HG02759 (cell line): ENCODE results near the gene PDE4D.
A peak's percentile ranks its signal among the peaks of the same experiment; 100 is the strongest.

Source experiments
- ATAC-seq: cut with Tn5 transposase; IDR thresholded peaks from one replicate; pipeline ENCODE4 v1.9.1; 2021; ENCODE audit warnings: mild to moderate bottlenecking, moderate library complexity; ENCODE audit not compliant: unreplicated experiment

The PDE4D gene

DNA sequence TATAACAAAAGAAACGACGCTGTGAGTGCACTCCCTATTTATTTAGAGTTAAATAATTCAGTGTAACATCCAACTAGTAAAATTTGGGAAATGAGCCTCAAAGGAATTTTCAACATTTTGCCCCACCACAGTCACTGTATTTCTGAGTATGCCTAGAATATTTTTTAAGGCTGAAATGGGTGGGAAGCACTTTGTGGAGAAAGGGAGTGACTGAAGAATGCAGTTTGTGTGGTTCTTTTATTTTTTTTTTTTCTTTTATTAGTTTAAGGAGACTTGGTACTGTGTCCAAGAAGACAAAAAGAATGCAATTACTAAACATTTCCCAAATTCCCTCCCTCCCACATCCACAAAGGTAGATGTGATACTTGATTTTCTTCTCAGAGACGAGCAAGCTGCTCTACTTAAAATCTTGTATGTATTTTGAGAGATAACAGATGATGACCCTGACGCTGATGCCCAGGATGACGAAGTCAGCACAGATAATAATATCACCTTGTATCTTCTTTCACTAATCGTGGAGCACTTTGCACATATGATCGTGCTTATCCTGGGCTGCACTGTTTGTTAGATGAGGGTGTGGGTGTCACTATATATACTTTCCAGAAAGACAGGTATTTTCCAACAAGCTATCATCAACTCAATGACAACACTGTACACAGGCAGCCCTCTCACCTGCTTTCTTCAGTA lies 724.3 kb downstream of the PDE4D start:
- ATAC-seq: no peak

DNA sequence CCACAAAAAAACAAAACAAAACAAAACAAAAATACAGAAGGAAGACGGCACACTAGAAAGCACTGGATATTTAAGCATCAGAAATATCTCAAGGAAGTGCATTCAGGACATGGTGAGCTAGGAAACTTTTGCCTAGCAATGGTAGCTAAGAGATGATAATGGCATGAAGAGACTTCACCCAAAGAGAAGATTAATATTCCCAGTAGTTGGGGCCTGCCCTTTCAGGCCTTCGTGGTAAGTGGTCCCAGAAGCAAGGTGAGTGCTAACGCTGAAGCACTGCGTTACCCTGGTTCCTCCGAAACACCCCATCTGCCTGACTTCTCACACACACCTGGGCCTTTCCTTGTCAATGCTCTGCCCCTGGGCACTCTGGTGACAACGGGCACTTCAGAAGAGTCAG lies 725.5 kb downstream of the PDE4D start:
- no peak for ATAC-seq

DNA sequence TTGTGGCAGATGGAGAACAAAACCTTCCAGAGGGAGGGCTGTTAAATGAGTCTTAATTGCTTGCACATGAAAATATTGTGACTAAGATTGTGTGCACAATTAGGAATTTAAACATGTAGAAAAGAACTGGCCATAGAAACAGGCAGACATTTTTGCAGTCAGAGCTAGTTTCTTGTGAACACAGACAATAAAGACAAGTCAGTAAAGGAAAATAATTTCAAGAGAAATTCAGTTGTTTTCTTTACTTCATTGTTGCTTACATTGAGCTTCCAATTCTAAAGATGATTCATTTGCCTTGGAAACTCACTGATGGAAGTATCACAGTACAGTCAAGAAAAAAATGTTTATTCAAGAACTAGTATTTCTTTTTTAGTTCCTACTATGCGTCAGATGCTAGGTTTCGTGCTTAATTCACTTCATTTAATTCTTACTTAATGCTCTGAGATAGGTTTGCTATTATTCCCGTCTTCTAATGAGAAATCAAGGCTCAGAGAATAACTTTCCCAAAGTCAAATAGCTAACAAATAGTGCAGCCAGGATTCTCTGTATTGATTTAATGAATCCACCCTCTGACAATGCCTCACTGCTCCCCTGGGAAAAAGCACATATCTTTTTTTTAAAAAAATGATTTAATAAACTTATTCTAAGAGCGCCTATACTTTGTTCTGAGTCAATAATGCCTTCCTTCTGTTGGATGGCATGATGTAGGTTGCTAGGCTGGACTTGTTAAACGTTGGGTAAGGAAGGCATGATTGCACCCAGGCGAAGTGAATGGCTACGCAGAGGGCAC lies 729.3 kb downstream of the PDE4D start:
- ATAC-seq: no peak

DNA sequence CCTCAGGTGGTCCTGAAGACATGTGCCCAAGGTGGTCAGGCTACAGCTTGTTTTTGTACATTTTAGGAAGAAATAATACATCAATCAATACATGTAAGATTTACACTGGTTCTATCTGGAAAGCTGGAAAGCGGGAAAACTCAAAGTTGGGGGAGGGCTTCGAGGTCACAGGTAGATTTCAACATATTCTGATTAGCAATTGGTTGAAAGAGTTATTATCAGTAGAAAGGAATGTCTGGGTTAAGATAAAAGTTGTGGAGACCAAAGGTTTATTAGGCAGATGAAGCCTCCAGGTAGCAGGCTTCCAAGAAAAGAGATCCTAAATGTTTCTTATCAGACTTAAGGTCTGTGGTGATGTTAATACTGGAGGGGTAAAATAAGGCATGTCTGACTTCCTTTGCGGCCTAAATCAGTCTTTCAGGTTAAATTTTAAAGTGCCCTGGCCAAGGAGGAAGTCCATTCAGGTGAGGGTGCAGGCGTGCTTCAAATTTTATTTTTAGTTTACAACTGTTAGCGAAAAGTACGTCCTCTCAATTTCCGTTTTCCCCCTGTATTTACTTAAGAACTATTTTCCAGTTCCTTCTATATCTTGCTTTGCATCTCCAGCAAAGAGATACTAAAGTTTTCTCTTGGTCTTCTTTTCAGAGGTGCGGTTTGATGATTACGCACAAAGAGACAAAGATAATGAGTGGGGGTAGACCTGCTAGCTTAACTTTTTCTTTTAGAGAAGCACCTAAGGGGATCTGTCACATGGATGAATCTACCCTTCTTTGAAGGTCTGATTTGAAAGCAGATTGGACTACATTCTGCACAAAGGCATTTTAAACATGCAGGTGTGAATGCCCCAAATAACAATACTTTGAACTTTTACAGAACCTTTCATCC lies 732.1 kb downstream of the PDE4D start:
- ATAC-seq: no peak

DNA sequence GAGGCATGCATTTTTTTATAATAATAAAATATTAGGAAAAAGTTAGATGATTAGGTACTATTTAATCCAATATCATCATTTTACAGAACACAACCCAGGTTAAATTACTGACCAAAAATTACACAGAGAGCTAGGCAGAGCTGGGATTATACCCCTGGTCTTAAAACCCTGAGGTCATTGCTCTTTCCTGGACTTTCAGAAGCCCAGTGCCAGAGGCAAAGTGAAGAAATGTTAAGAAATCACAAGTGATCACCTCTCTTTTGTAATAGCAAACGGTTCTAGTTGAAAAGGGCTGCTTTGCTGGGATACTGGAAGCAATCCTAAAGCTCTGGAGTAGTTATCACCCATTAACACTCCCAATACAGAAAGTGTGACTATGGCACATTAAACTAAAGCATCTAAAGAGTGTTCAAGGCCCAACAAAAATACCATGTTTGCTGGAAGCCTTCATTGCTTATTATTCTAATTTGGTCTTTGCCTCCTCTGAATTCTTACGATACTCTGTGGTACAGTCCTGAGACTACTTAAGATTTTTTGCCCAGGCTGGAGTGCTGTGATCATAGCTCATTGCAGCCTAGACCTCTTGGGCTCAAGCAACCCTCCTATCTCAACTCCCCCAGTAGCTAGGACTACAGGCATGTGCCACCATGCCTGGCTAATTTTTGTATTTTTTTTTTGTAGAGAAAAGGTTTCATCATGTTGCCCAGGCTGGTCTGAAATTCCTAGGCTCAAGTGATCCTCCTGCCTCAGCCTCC lies 734.7 kb downstream of the PDE4D start:
- ATAC-seq: no peak

DNA sequence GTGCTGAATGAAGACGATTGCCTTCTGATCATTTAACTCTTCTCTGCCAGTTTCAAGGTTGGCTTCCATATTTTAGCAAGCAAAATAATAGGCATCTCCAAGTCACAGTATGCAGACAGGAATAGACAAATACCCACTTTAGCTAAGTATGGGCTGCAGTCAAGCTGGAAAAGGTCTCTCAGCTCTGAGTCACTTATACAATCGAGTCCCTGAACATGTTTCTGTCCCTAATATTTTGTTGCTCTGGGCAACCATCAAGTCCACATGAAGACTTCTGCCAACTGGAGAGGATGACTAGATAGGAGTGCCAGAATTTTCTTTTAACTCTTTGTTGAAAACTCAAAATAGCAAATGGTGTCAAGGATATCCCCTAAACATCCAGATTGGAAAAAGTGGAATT lies 735.4 kb downstream of the PDE4D start:
- no peak for ATAC-seq

DNA sequence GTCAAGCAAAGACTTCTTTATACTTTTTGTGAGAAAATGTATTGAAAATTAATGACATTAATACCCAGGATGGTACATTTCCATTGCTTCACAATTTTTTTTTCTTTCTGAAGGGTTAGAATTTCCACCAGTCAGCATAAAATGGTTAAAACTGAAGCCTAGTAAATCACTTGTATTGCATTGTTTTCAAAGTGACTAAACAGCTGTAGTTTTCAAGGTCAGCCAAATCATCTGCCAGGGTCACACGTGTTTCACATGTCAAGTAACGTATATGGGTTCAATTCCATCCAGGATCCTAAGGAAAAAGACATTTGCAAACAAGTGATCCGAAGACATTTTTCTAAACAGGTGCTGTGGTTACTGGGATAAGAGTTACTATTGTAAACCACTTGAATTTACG lies 736.5 kb downstream of the PDE4D start:
- ATAC-seq: no peak

DNA sequence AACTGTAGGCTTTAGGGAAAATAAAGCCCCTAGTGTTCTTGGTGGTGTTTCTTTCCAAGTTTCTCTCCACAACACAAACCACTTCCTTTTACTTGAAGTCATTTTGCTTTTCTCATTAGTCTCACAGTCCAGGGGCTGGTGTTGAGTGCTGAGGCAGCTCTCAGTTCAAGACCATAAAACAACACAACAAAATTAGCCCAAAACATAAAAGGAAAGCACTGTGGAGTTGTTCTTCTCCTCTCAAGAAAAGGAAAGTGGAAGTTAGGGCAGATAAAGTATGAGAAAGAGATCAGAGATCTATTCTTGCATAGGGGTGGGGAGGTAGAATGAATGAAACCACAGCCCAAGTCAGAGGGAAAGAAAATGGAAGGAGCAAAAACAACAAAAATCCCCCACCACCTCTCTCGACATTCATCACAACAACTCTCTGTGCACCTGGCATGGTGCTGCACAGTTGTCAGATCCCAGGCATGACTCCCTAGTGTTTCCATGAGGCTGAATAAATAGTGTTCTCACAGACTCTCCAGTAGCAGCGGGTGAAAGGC lies 740.8 kb downstream of the PDE4D start:
- ATAC-seq: no peak

DNA sequence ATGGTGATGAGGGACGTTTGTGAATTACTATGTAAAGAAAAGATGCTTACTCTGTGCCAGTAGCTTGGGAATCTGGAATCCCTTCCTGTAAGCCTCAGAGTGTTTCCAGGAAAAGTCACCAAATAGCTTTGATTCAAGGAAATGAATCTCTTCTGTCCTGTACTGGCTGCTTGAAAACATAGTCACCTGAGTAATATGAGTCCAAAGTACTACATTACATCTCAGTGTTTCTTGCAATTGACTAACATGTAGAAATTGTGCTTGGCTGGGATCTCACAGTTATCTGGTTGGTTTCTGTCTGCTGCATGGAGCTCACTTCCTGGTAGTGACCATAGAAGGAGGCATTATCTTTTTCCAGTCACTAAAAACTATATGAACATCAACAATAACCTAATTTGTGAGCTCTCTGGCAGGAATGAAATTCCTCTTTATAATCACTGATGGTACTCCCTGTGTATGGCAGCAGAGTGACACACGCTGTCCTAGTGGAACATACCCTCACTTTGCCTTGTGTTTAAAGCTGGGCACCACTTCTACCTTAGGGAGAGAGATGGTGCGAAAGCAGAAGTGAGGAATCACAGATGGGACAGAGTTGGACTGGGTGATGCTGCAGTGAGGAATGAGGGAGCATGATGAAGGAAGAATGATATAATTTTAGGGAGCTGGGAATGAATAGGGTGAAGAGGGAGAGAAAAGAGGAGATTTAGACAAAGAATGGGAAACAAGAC lies 742.2 kb downstream of the PDE4D start:
- ATAC-seq: no peak

DNA sequence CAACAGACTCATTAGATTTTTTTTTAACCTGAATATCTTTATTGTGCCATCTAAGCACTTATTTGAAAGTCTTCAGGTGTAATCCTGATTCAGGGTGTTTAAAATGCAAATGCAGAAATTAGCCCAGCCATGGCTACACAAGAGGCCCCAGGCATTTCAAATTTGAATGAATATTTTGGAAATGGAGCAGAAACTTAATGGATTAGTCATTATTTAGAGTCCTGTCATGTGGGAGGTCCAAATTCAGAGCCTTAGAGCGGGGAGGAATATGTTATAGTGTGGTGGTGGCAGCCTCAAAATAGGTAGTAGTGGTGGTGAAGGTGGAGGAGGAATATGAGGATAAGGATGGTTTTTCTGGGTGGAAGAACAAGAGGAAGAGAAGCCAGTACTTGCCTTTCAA lies 743.7 kb downstream of the PDE4D start:
- ATAC-seq: no peak

DNA sequence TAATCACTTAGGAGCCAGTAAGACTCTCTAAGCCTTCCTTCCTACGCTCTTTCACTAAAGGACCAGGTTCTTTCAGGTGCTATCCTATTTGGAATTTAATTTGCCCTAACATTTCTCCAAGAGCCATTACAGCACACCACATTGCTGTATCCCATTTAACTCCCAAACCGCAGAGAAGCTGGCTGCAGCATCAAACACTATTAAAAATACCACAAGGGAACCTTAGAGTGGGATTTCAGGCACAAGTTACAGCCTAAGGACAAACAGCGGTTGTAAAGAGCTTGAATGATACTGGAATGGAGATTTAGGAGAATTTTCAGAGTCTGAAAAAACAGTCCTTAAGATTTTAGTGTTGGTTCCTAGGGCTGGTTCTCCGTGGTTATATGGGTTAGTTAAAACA lies 744.3 kb downstream of the PDE4D start:
- ATAC-seq: no peak

DNA sequence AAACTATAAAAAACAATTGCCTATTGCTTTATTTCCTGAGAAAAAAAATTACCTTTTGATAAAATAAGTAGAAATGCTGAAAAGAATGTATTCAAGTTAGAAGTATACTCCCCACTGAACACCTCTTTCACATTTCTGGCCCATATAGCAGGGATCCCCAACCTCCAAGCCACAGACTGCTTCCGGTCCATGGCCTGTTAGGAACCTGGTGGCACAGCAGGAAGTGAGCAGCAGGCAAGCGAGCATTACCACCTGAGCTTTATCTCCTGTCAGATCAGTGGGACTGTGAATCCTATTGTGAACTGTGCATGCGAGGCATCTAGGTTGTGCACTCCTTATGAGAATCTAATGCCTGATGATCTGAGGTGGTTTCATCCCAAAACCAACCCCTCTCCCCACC lies 746.8 kb downstream of the PDE4D start:
- no peak for ATAC-seq

DNA sequence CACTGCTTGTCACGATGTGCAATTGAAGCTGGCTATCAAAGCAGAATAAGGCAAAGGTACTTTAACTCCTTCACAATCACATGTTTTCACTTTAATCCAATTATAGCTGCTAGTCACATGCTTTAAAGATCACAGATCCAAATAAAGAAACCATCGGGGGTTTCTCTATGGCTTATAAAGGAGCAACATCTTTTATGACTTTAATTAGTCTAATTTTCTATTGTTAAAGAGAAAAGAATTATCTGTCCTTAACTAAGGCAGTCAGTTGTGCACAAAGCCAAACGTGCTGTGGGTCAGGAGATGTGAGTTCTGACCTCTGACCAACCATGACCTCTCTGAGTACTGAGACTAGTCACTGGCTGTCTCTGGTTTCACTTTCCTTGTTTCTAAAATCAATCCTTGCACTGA lies 749.6 kb downstream of the PDE4D start:
- peak; percentile 93 for ATAC-seq

DNA sequence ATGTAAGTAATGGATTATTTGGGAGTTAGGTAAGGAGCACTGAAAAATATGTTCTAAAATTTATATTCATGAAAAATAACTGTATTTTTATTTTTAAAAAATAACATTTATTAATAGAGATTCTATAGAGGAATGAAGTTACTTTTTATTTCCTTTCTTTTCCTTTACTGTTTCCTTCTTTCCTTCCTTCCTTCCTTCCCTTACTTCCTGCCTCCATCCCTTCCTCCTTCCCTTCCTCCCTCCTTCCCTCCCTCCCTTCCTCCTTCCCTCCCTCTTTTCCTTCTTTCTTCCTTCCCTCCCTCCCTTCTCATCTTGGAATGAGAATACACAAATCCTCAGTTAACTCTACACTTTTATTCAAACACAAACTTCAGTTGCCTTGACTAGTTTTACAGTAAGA lies 750.6 kb downstream of the PDE4D start:
- ATAC-seq: no peak

DNA sequence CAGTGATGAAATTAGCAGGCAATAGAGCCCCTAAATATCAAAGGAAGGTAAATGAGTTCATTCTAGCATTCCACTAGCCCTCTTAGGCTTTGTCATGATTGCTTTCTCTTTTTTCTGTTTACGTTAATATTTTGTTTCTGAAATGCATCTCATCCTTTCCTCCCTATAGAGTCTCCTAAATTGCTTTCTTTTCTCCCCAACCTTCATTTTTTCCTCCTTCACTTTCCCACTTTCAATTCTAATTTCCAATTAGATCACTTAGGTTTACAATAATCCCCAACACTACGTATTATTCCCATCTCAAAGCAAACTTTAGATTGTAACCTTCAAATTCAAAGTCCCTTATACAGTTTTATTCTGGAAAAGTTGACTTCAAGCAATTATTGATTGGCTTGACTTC lies 751.4 kb downstream of the PDE4D start:
- no peak for ATAC-seq

DNA sequence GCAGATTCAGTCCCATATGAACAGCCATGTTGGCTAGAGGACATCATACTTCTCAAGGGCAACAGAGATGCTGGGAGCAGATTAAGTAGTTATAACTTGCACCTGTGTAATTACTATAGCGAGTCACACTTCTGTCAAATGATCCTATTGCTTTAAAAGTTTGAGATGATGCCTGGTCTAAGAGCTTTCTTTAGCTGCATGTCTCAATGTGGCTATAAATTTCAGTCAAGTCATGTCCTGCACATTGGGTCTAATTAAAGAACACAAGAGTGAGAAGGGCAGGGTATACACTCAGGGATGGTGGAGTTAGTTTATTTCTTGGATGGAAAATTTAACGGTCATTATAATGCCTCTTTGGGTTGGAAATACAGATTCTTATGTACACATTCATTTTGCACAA lies 753.4 kb downstream of the PDE4D start:
- ATAC-seq: no peak

DNA sequence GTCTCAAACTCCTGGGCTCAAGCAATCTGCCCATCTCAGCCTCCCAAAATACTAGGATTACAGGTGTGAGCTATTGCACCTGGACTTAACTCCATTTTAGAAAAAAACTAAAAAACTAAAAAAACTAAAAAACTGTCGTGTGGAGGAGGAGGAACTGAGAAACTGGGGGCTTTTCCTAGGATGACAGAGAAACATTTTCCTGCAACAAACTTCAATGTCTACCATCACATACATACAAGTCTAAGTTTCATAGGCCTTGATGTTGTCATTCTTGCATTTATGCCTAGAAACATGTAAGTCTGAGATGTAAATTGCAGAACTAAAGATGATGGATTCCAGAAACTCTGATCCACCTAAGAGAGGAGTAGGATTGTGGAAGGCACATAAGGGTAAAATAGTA lies 753.8 kb downstream of the PDE4D start:
- no peak for ATAC-seq

DNA sequence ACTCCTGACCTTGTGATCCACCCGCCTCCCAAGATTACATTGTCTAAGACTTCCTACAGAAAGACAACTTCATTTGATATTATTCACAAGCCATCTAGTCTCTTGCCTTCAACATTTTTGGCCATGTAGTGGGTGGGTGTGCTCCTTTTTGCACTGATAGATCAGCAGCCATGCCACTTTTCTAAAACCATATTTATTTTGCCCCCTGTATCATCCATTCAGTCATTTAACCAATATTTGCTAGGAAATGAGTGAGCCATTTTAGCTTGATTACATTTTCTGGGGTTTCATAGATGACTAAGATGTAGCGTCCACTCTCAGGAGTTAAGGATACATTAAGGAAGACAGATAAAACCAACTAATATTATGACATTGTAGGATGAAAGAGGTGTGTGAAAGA lies 755.0 kb downstream of the PDE4D start:
- ATAC-seq: no peak

DNA sequence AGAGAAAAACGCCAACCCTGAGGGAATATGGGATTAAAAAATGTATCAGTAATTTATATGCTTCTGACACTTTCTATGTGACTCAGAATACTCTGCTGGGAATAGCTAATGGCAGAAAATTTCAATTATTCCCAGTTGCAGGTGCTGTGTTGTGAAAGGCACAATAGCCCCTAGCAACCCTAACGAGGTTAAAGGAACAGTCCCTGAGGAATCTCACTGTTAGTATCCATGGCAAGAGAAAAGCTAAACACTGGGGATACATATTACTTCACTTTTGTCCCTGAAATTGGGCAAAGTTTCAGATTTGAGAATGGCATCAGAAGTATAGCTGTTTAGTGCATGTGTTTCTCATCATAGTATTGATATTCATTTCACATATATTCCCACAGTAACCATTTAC lies 755.7 kb downstream of the PDE4D start:
- ATAC-seq: no peak

DNA sequence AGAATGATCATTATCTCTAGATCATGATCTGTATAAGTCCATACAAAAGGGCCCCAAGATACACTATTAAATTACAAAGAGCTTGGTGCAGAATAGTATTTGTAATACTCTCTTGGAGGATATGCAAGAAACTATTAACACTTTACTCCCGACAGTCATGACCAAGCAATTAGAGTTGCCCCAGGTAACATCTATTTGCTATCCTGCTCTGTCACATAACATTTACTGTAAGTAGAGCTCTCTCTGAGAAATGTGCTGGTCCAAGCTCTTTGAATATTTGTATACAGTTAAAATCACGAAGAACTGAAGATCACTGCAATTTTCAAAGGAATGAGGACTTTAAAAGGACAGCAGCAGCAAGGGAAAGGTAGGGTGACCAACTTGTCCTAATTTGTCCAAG lies 757.0 kb downstream of the PDE4D start:
- no peak for ATAC-seq
